ENCODE measurements around the gene ANLN. TPM values are rescaled to one million over a fixed set of nuclear protein-coding genes. Genes with fewer than 3 reads are reported as not detected.

The ANLN gene
- total and polyA plus RNA-seq, 2 experiments from 2014 or later, result 26.9 to 66.7 TPM

- no peak overlapping the region for H3K27ac Mint-ChIP-seq
- Histone ChIP-seq H3K4me2 (no peak overlapping the region), H3K79me2 (replicated peaks; ENCODE audit: insufficient read depth) (no peaks in the 10 kb centered on the region), H3K4me3 (no peak overlapping the region), H4K20me1 (replicated peaks; ENCODE audit: insufficient read depth) (no peaks in the 10 kb centered on the region), H3K27ac (ENCODE audit: low read depth) (no peak overlapping the region), H3K4me1 (ENCODE audit: insufficient read depth) (no peaks in the 10 kb centered on the region), H2AFZ (no peak overlapping the region), H3F3A (replicated peaks; ENCODE audit: low read depth) (no peaks in the 10 kb centered on the region), H3K9me2 (ENCODE audit: insufficient read depth) (no peaks in the 10 kb centered on the region), H3K36me3 (ENCODE audit: insufficient read depth) (no peaks in the 10 kb centered on the region), H3K27me3 (ENCODE audit: insufficient read depth) (no peaks in the 10 kb centered on the region)
- ATAC-seq, result no peak
- no peak overlapping the region for H3K4me3 Mint-ChIP-seq
- H3K36me3 Mint-ChIP-seq (ENCODE audit: low read depth), result peaks cover 2% of the 10 kb centered on the region; the same call in 1 of the 3 replicates
- no peaks in the 10 kb centered on the region for H3K4me1 Mint-ChIP-seq
- TF ChIP-seq STAT1 (IDR thresholded peaks at IDR 0.05; ENCODE audit: unreplicated experiment), result no peak
- TF ChIP-seq ZNF114 (CRISPR knock-in tag; IDR thresholded peaks at IDR 0.05), result no peak
- TF ChIP-seq POLR2AphosphoS5 (IDR thresholded peaks at IDR 0.05; ENCODE audit: low read depth), result no peak
- TF ChIP-seq, protein P1, sequence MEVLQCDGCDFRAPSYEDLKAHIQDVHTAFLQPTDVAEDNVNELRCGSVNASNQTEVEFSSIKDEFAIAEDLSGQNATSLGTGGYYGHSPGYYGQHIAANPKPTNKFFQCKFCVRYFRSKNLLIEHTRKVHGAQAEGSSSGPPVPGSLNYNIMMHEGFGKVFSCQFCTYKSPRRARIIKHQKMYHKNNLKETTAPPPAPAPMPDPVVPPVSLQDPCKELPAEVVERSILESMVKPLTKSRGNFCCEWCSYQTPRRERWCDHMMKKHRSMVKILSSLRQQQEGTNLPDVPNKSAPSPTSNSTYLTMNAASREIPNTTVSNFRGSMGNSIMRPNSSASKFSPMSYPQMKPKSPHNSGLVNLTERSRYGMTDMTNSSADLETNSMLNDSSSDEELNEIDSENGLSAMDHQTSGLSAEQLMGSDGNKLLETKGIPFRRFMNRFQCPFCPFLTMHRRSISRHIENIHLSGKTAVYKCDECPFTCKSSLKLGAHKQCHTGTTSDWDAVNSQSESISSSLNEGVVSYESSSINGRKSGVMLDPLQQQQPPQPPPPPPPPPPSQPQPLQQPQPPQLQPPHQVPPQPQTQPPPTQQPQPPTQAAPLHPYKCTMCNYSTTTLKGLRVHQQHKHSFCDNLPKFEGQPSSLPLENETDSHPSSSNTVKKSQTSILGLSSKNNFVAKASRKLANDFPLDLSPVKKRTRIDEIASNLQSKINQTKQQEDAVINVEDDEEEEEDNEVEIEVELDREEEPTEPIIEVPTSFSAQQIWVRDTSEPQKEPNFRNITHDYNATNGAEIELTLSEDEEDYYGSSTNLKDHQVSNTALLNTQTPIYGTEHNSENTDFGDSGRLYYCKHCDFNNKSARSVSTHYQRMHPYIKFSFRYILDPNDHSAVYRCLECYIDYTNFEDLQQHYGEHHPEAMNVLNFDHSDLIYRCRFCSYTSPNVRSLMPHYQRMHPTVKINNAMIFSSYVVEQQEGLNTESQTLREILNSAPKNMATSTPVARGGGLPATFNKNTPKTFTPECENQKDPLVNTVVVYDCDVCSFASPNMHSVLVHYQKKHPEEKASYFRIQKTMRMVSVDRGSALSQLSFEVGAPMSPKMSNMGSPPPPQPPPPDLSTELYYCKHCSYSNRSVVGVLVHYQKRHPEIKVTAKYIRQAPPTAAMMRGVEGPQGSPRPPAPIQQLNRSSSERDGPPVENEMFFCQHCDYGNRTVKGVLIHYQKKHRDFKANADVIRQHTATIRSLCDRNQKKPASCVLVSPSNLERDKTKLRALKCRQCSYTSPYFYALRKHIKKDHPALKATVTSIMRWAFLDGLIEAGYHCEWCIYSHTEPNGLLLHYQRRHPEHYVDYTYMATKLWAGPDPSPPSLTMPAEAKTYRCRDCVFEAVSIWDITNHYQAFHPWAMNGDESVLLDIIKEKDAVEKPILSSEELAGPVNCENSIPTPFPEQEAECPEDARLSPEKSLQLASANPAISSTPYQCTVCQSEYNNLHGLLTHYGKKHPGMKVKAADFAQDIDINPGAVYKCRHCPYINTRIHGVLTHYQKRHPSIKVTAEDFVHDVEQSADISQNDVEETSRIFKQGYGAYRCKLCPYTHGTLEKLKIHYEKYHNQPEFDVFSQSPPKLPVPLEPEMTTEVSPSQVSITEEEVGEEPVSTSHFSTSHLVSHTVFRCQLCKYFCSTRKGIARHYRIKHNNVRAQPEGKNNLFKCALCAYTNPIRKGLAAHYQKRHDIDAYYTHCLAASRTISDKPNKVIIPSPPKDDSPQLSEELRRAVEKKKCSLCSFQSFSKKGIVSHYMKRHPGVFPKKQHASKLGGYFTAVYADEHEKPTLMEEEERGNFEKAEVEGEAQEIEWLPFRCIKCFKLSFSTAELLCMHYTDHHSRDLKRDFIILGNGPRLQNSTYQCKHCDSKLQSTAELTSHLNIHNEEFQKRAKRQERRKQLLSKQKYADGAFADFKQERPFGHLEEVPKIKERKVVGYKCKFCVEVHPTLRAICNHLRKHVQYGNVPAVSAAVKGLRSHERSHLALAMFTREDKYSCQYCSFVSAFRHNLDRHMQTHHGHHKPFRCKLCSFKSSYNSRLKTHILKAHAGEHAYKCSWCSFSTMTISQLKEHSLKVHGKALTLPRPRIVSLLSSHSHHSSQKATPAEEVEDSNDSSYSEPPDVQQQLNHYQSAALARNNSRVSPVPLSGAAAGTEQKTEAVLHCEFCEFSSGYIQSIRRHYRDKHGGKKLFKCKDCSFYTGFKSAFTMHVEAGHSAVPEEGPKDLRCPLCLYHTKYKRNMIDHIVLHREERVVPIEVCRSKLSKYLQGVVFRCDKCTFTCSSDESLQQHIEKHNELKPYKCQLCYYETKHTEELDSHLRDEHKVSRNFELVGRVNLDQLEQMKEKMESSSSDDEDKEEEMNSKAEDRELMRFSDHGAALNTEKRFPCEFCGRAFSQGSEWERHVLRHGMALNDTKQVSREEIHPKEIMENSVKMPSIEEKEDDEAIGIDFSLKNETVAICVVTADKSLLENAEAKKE (CRISPR knock-in tag; IDR thresholded peaks at IDR 0.05), result no peak
- TF ChIP-seq, protein P2, sequence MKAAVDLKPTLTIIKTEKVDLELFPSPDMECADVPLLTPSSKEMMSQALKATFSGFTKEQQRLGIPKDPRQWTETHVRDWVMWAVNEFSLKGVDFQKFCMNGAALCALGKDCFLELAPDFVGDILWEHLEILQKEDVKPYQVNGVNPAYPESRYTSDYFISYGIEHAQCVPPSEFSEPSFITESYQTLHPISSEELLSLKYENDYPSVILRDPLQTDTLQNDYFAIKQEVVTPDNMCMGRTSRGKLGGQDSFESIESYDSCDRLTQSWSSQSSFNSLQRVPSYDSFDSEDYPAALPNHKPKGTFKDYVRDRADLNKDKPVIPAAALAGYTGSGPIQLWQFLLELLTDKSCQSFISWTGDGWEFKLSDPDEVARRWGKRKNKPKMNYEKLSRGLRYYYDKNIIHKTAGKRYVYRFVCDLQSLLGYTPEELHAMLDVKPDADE (IDR thresholded peaks at IDR 0.05), result no peak
- no peak for TF ChIP-seq EZH2phosphoT487 (IDR thresholded peaks at IDR 0.05; ENCODE audit: unreplicated experiment)
- no peak for TF ChIP-seq NANOG (IDR thresholded peaks at IDR 0.05; ENCODE audit: borderline replicate concordance)
- TF ChIP-seq ZNF331 (CRISPR knock-in tag; IDR thresholded peaks at IDR 0.05; ENCODE audit: low read depth), result no peak
- TF ChIP-seq EZH2 (IDR thresholded peaks at IDR 0.05; ENCODE audit: low read depth, unreplicated experiment), result no peak
- H3K27me3 Mint-ChIP-seq (ENCODE audit: insufficient read depth, low read depth, poor library complexity), result no peaks in the 10 kb centered on the region
- H3K9me3 Mint-ChIP-seq, result peaks cover 3% of the 10 kb centered on the region
- no peak for DNase-seq (ENCODE audit: low spot score)
Measured at GRCh38 chr7:36460811-36461429, 71.3 kb downstream of the ANLN start.
